ENCODE data around the gene KIAA1328.
"Not testable (repeated sequence)": the region's sequence is repeated elsewhere in the genome, so short reads cannot be mapped to it uniquely, and the experiment has no call there.

The KIAA1328 gene

GRCh38 chr18:37161491-37161890 is 332.6 kb downstream of the KIAA1328 start:
- no peak for DNase-seq

- no peak for DNase-seq
Measured at GRCh38 chr18:37162551-37162950, 333.6 kb downstream of the KIAA1328 start.

GRCh38 chr18:37163119-37163518 is 334.2 kb downstream of the KIAA1328 start:
- no peak for DNase-seq

GRCh38 chr18:37166491-37166890 is 337.6 kb downstream of the KIAA1328 start:
- DNase-seq = no peak

- DNase-seq = not testable (repeated sequence)
Measured at GRCh38 chr18:37166966-37167365, 338.0 kb downstream of the KIAA1328 start.

GRCh38 chr18:37170984-37171383 is 342.1 kb downstream of the KIAA1328 start:
- no peak for DNase-seq

GRCh38 chr18:37173384-37173783 is 344.5 kb downstream of the KIAA1328 start:
- no peak for DNase-seq

- DNase-seq = peak; percentile 60
Measured at GRCh38 chr18:37175727-37176620, 347.0 kb downstream of the KIAA1328 start.

- no peak for DNase-seq
Measured at GRCh38 chr18:37176621-37176934, 347.7 kb downstream of the KIAA1328 start.

GRCh38 chr18:37179384-37179783 is 350.5 kb downstream of the KIAA1328 start:
- DNase-seq = no peak

GRCh38 chr18:37180086-37180485 is 351.2 kb downstream of the KIAA1328 start:
- no peak for DNase-seq

- no peak for DNase-seq
Measured at GRCh38 chr18:37182340-37183135, 353.6 kb downstream of the KIAA1328 start.

GRCh38 chr18:37184209-37184868 is 355.4 kb downstream of the KIAA1328 start:
- no peak for DNase-seq

- no peak for DNase-seq
Measured at GRCh38 chr18:37188016-37188791, 359.3 kb downstream of the KIAA1328 start.

GRCh38 chr18:37199741-37200140 is 370.8 kb downstream of the KIAA1328 start:
- no peak for DNase-seq

GRCh38 chr18:37207343-37207742 is 378.4 kb downstream of the KIAA1328 start:
- no peak for DNase-seq

GRCh38 chr18:37210781-37211180 is 381.9 kb downstream of the KIAA1328 start:
- DNase-seq = no peak

- DNase-seq = no peak
Measured at GRCh38 chr18:37218022-37218590, 389.2 kb downstream of the KIAA1328 start.

- DNase-seq = no peak
Measured at GRCh38 chr18:37219257-37219656, 390.3 kb downstream of the KIAA1328 start.

- no peak for DNase-seq
Measured at GRCh38 chr18:37222354-37222998, 393.5 kb downstream of the KIAA1328 start.

- DNase-seq = no peak
Measured at GRCh38 chr18:37222999-37223378, 394.1 kb downstream of the KIAA1328 start.

- DNase-seq = peak; percentile 23
Measured at GRCh38 chr18:37225279-37225678, 396.4 kb downstream of the KIAA1328 start.
